Islet precursor cell (in vitro differentiated cells): ENCODE results near the gene PAX5.

Source experiments
- DNase-seq: peaks from one replicate; pipeline ENCODE4 v3.0.0-alpha.2; 2018

PAX5 gene

DNA sequence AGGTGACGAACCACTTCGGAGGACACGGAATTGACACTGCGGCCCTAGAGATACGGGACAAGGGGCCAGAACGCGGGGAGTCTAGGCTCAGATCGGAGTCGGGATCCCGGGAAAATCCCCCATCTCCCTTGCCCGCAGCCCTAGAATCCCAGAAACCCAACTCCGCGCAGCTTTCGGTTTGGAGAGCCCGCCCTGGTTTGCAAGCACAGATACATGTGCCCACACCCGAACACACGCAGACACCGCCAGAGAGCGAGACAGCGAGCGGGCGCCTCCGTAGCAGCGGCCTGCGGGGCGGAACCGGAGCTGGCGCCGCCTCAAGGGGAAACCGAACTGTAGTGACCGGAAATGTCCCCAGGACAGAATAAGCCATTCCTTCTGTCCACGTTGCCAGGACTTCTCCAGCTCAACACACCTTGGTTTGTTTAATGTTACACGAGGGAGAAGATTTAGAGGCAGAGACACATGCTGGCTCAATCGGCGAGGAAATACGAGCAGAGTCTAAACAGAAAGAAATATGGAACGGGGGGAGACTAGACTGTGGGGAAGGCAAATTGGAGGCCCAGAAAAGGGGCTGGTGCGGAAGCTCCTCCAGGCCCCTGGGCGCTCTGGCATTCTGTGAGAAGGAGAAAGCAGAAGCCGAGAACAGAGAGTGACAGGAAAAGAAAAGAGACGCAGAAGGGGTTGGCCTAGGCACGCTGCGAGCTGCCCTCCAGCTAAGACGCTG is 2.9 kb upstream of the PAX5 start:
- peak; percentile 68 for DNase-seq

DNA sequence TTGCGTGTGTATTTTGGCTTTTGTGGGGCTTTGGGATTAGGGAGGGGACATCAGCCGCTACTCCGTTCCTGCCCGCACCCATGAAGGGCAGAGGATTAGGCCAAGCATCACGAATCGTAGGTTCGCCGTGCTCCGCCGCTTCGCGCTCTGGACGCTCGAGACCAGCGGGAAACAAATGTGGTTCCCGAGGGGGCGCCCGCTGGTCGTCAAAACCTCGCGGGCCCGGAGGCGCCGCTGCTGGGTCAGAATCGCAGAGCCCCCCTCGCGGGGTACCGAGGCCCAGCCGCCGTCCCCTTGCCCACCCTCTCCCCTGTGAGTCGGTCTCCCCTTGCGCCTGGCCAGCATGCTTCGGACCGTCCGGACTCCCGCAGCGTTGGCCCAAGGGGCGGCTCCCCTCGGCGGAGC is 2.3 kb upstream of the PAX5 start:
- peak; percentile 59 for DNase-seq

DNA sequence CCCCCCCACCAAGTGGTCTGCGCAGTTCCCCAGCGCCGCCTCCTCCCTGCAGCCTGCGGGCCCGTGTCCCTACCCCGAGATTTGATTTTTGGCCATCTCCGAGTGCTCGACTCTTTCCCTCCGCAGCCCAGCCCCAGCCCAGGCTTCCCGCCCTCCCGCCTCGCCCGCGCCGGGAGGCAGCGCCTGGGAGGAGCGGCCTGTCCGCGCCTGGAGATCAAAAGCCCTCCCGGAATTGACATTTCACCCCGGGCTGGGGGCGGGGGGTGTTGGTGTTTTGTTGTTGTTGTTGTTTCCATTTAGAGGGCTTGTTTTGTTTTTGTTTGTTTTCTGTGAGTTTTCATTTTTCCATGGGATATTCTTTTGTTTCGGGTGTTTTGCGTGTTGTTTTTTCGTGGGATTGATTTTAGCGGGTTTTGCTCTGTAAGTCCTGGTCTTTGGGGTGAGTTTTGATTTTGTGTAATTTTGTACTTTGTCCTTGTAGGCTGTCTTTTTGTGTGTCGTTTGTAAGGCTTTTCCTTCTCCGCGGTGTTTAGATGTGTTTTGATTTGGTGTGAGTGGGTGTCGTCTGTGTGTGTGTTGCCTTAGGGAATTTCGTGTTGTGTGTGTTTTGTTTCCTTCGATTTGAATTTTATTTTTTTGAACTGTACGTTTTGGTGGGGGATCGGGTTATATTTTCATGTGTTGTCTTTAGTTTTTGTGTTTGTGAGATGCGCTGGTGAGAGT is 1.7 kb upstream of the PAX5 start:
- peak; percentile 67 for DNase-seq

DNA sequence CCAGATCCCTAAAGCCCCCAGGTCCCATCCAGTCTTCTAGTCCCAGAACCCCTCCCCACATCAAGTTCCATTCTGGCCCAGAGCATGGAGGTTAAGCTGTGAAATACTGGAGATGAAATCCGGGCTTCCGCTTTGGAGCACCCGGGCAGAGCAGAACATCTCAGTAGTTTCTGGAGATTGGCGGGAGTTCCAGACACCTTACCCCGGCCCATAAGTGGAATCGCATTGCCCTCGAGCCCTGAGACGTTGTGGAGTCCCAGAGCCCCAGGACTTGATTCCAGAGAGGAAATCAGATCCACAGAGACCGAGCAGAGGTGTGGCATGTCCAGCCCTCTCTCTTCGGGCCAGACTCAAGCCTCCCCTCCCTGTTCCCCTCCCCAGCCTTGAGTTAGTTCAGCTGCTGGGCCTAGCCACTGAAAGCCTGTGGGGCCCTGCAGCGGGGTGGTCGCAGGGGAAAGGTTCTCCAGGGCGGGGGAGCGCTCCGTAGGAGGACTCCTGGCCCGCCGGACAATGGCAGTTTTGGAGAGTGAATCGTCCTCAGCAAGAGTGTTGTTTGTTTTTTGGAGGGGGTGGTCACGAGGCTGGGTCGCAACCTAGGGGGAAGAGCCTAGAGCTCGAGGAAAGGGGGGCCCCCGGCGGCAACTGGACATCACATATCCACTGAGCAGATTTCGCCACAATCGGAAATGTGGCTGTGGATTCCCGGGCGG is 1.0 kb upstream of the PAX5 start:
- peak; percentile 61 for DNase-seq

DNA sequence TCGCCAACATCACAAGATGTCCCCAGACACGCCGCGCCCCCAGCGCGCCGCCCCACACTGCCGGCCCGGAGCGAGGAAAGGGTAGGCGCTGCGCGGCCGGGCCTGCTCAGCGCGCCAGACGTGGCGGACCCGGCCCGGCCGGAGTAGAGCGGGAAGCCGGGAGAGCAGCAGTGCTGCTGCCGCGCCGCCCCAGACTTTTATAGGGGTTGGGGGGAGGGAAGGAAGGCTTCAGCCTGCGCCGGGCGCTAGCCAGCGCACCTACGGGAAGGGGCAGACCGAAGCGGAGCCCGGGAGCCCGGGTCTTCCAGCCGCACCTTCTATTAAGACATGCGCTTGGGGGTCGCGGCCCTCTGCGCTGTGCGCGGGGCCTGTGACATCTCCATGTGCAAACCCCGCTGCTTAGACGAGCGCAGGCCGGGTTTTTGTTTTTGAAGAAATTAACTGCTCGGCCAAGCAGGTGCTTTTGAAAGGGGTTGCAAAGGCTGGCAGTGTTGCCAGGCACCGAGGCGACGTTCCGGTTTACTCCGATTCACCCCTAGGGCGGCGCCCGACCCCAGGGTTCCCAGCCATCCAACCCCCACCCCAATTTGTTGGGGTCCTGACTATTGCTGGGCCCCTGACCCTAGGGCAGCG is 353 bp upstream of the PAX5 start:
- peak; percentile 68 for DNase-seq

DNA sequence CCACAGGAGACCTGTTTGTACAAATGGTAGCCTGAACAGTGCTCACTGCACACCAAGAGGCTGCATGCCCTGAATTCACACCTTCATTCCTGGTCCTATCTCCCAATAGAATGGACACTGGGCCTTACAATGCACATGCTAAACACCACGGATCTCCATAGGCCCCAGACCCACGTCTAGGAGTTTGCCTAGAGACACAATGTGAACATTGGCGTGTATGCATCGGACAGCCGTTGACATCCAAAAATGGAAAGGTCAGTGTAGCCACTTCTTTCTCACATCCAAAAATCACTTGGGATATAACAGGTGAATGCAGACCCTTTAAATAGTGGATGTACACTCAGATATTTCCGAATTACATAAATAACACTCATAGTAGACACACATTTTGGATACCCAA is 927 bp downstream of the PAX5 start:
- DNase-seq = no peak

DNA sequence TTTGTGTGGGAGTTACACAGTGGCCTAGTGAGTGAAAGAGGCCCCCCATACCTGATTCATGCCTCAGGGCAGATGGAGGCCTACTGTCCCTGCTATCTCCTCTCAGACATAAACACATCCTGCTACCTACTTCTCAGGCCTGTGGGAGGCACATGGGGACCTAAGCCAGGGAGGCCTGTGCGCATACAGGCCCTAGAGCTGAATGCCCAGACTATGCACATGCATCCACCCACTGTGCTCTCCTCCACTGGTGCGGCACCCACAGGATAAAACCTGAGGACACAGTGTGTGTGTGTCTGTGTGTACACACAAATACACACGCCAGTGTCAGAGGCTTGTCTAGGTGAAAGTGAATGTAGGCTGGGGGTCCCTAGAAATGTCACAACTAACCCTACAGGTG is 1.4 kb downstream of the PAX5 start:
- DNase-seq = no peak

DNA sequence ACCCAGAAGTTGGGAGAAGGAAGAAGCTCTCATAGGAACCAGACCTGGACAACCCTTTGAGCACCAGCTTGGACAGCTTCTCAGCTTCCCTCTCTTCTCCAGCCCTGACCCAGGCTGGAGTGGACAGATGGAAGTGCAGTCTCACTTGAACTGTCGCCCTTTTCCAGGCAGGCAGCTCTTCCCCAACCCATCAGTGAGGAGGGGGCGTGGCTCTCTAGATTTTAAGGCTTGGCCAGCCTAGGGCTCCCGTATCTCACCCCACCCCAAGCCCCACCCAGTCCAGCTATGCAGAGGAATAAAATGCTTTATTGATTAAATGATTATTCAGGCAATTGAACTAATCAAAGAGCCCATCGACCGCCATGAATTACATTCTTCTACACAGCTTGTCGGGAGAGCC is 2.2 kb downstream of the PAX5 start:
- no peak for DNase-seq

DNA sequence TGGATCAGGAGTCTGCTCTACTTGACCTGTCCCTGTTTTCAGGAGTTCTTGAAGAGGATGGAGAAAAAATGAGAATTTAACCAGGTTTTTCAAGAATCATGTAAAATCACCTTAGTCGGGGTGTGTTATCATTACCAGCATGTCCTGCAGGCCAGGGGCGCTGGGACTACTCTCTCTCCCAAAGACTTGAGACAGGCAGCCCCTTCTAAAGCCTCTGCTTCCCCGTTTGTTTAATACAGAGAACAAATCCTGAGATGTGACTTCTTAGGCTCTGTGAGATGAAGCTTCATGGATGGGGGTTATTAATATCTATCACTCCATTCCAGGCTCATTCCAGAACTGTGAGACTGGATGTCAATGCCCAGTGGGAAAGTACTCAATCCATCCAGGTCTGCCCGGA is 3.0 kb downstream of the PAX5 start:
- DNase-seq = no peak

DNA sequence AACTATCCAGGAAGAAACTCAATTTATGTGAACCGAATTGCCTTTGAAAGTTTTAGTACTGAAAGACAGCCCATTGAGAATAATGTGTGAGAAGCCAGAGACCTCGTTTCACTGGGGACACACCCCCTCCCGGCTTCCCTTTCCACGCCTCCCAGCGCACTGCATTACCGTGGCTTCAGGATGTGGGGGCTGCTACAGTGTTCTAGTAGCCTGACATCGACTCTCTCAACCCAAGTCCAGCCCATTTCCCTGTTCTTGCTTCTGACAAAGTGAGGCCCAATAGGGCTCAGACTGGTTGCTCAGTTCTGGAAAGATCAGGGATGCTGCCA is 3.5 kb downstream of the PAX5 start:
- no peak for DNase-seq

DNA sequence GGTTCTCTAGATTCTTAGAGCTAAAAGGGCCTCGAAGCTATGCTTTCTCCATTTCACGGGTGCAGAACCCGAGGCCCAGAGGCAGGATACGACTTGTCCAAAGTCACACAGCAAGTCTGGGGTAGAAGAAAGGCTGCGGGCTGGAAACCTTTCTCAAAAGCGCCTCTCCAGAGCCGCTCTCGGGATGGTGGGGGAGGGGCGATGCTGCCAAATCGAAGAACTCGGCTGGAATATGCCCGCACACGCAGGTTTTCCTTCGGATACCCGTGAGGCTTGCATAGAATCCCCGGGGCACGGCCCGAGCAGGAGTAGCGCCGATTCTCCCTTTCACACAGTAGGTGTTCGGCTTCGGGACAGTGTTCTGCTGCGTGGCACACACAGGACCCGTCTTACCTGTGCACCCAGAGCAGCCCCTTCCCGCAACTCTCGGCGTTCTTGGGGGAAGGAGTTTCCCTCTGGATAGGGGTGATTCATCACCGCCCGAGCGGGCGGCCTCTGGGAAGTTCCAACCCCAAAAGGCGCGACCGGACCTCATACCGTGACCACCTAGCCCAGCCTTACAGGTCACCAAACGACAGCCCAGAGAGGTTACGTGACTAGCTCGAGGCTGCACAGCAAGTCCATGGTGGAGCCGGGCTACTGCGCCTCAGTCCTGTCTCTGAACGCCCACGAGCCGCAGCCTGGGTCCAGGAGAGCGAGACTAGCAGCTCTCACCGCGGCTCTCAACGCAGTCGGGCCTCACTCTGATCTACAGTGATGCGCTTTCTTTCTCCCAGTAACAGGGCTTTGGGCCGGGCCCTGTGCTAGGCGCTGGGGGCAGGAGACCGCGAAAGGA is 4.1 kb downstream of the PAX5 start:
- no peak for DNase-seq

DNA sequence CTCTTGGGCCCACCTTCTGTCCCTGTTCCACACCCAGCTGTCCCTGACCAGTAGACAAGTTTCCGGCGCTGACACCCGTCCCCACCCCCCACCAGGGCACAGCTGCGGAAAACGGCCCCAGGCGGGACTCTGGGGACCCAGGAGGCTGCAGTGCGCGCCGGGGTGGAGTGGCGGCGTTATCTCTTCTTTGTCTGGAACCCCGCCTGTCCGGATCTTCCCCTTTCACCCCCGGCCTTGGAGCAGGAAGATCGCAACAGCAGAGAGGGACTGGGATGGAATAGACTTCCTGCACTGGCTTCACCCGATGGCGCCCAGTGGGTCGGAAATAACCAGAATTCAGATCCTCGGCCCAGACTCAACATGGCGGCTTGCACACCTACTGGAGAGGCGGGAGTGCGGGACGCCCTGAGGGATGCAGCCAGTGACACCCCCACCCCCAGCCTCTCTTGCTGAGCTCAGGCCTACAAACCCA is 4.7 kb downstream of the PAX5 start:
- no peak for DNase-seq

DNA sequence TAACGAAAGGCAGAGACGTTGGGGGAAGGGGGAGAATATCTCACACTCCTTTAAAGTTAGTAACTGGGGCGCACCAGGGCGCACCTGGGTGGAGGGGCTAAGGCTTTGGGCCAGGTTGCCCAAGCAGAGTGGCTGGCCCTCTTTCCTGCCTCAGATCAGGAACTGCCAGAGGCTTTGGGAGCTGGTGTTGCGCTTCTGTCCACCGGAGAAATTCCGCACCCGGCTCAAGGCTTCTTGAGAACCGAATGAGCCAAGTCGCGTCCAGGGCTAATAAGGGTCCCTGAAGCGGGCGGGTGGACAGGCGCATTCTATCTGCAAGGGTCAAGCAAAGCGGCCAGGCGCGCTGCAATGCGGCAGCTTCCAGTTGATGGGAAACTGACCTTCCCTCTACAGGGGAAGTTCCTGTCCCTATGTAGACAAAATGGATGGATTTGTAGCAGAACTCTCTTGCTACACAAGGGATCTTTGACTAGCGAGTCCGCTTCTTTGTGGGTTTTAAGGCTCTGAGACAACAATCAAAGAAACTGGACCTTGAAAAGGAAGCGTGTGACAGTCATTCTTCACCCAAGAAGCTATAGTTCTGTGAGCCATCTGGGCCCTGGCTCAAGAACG is 5.5 kb downstream of the PAX5 start:
- DNase-seq = no peak

DNA sequence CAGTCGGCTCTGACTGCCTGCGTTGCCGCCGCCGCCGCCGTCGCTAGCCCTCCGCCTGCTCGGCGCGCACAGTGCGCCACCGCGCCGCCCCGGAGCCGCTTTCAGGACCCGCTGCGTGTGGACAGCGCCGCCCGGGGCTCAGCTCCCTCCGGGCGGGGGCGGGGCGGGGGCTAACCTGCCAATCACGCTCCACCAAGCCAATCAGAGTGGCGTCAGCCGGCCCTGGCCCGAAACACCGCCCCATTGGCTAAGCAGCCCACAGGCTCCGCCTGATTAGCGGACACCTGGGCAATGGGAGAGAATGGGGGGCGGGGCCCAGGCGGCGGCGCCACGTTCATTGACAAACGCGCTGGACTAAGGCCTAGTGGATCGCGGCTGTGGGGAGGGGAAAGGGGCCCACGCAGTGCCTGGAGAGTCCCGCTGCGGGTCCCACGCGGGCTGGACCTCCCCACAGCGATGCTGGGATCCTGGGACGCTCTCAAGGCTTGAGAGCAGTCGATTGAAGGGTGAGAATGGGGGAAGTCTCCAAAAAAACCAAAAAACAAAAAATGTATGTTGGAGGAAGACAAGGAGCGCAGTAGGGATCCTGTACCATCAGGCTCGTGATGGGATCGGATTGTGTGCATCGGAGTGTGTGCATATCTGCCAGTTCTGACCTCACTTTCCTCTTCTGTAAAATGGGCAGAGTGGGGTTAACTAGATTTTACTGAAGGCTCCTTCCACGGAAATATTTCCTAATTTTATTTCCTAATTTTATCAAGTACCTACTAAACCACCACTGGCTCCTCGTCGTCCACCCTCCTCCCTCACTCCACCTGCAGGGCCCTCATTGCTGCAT is 6.3 kb downstream of the PAX5 start:
- peak; percentile 99 for DNase-seq

DNA sequence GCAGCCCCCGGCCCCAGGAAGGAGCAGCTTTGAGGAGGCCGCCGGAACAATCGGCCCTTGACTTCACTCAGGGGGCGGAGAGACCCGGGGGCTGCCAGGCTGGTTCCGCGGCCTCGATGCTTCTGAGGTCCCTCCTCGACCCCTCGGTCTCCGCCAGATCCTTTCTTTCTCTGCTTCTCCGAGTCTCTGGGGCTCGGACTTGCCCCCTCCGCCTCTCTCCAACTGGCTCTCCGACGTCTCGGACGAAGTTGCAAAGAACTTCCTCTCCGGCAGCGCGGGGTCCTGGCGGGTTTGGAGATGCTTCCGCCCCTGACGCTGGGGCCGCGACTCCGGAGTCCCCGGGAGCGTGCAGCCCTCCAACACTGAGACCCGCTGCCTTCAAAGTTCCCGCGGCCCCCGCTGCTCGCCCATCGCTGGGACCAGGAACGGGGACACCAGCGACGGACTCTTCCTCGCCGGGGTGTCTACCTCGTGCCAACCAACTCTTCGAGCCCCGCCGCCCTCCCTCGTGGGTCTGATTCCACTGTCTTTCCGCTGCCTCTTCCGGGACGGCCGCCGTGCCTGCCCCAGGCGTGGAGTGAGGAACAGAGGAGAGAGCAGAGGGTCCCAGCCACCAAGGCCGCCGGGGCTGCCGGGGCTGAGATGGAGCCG is 7.0 kb downstream of the PAX5 start:
- no peak for DNase-seq

DNA sequence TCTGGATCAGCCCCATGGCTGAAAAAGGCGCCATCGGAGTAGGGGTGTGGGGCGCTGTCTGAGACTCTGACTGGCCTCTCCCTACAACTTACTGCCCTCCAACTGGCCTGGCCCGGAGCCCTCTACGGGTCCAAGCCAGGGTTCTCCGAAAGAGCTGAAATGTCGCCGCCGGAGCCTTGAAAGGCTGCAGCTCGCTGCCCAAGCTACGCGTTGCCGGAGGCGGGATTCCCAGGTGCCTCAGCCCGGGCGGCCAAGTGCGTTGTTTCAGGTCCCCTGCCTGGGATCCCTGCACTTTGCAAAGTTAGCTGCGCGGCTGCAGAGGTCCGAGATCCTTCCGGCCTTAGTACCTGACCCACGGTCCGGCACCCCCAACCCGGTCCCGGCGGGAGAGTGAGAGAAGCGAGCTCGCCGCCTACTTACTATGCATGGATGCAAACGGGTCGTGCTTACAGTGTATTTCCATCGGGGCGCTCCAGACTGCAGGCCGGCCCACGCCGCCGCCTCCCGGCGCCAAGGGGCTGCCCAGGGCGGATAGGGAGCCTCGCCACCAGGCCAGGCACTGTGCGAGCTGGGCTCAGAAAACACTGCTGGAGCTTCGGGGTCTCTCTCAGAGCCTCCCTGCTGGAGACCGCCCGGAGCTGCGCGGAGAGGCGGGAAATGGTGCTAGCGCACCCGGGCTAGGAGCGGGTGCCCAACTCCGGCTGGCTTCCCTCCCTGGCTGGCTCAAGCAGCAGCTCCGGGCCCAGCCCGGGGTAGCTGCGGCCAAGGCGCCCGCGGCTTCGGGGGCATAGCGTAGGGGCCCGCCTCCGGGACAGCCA is 7.7 kb downstream of the PAX5 start:
- DNase-seq = peak; percentile 60

DNA sequence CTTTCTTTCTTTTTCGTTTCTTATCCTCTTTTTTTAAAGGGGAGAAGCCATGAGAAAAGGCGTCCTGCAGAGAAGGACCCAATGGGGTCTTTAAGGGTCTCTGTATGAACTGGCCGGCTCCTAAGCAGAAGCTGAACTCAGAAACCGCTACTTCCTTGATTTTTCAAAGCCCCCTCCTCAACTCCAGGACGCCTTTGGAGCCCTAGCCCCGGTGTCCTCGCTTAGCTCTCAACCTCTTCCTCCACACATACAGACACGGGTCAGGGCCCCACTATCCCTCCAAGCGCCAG is 8.3 kb downstream of the PAX5 start:
- no peak for DNase-seq

DNA sequence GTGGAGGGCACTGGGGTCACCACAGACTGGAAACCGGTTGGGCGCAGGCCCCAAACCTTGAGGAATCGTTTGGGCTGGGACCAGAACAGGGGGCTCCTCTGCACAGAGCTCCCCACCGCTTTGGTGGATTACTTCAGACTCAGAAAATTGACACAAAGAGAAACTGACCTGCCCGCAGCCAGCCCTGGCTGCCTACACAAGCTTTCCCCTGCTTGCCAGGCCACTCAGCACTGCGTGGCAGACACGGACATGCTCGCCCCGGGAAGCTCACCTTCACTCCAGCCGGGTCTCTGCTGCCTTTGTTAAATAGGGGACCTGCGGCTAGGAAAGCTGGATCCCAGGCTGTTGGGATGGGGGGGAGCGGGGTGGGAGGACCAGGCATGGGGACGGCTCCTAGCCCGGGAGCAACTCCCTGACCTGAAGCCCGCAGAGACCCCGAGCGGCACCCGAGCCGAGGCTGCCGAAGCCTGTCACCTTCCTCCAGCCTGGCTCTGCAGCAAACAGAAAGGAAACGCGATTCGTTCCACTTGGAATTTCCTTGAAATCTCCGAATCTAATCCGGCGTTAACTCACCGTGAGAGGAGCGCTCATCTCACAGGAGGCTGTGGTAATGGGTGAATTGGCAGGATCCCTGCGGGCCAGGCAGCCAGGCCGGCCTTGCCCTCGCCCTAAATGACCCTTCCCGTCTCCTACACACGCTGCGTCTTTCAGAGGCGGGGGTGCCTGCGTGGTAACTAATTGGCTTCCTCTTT is 8.8 kb downstream of the PAX5 start:
- no peak for DNase-seq

DNA sequence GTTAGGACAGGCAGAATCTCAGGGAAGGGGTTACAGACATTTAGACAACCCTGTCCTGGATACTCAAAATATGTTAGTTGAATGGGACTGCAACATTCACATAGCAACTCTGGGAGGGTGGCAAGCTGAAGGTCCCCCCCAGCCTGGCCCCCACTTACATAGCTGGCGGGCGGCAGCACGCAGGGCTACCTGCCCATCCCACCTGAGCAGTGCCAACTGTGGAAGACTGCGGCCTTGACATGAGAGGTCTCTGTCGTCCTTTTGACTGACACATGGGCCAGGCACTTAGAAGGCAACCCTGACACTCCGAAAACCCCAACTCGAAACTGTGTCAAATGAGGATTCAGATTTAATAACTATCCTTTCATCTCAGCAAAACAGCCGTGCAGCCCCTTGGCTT is 16.5 kb downstream of the PAX5 start:
- DNase-seq = no peak
